Trophoblast cell (in vitro differentiated cells and primary cell): ENCODE data around the gene ASIC2.
A peak's percentile ranks its signal among the peaks of the same experiment; 100 is the strongest.

Source experiments
- DNase-seq, 2 donors: peaks; one replicate each; pipeline ENCODE4 v3.0.0-alpha.2; 2016
- H2AFZ ChIP-seq: 2 replicates; pipeline ENCODE4 v1.6.1; 2013; ENCODE audit warnings: low read length, moderate library complexity, mild to moderate bottlenecking; ENCODE audit not compliant: insufficient read depth, poor library complexity
- H2AK5ac ChIP-seq: 2 replicates; pipeline ENCODE4 v1.6.1; 2013; ENCODE audit warnings: mild to moderate bottlenecking, low read length
- H2BK120ac ChIP-seq: 2 replicates; pipeline ENCODE4 v1.6.1; 2013; ENCODE audit warnings: low read length, mild to moderate bottlenecking, moderate library complexity; ENCODE audit not compliant: insufficient read depth, poor library complexity
- H2BK12ac ChIP-seq: 2 replicates; pipeline ENCODE4 v1.6.1; 2013; ENCODE audit warnings: mild to moderate bottlenecking, low read length, moderate library complexity
- H2BK5ac ChIP-seq: 2 replicates; pipeline ENCODE4 v1.6.1; 2013; ENCODE audit warnings: low read length, low read depth, moderate library complexity, mild to moderate bottlenecking; ENCODE audit not compliant: poor library complexity
- H3K14ac ChIP-seq: 2 replicates; pipeline ENCODE4 v1.6.1; 2013; ENCODE audit warnings: mild to moderate bottlenecking, low read length
- H3K18ac ChIP-seq: 2 replicates; pipeline ENCODE4 v1.6.1; 2013; ENCODE audit warnings: mild to moderate bottlenecking, low read length
- H3K23ac ChIP-seq: 2 replicates; pipeline ENCODE4 v1.6.1; 2013; ENCODE audit warnings: low read length
- H3K27ac ChIP-seq: 2 replicates; pipeline ENCODE4 v1.5.1; 2013; ENCODE audit warnings: low read depth, mild to moderate bottlenecking, inconsistent platforms, low read length, moderate library complexity
- H3K27me3 ChIP-seq: 2 replicates; pipeline ENCODE4 v1.6.1; 2013; ENCODE audit warnings: inconsistent platforms, mild to moderate bottlenecking, low read length, moderate library complexity; ENCODE audit not compliant: insufficient read depth
- H3K36me3 ChIP-seq, 2 experiments: 1 replicate in 1 of 2; 2 replicates in 1 of 2; pipeline ENCODE4 v1.6.1; 2013; ENCODE audit warnings: low read length in 2 of 2, mild to moderate bottlenecking in 2 of 2, moderate library complexity in 1 of 2; ENCODE audit not compliant: insufficient read depth in 2 of 2, control insufficient read depth in 1 of 2
- H3K4ac ChIP-seq: 2 replicates; pipeline ENCODE4 v1.6.1; 2013; ENCODE audit warnings: low read depth, mild to moderate bottlenecking, low read length, moderate library complexity
- H3K4me1 ChIP-seq, 2 experiments: 1 replicate in 1 of 2; 2 replicates in 1 of 2; pipeline ENCODE4 v1.6.1; 2013; ENCODE audit warnings: low read length in 2 of 2, mild to moderate bottlenecking in 2 of 2, moderate library complexity in 1 of 2; ENCODE audit not compliant: insufficient read depth in 2 of 2, control insufficient read depth in 1 of 2
- H3K4me2 ChIP-seq: 2 replicates; pipeline ENCODE4 v1.6.1; 2013; ENCODE audit warnings: inconsistent platforms, mild to moderate bottlenecking, low read length, moderate library complexity
- H3K4me3 ChIP-seq: 2 replicates; pipeline ENCODE4 v1.5.1; 2013; ENCODE audit warnings: mild to moderate bottlenecking, low read depth, low read length, inconsistent platforms
- H3K79me1 ChIP-seq: one replicate; pipeline ENCODE4 v1.6.1; 2013; ENCODE audit warnings: low read length
- H3K79me2 ChIP-seq: 2 replicates; pipeline ENCODE4 v1.6.1; 2013; ENCODE audit warnings: low read length, mild to moderate bottlenecking; ENCODE audit not compliant: control insufficient read depth, insufficient read depth, poor library complexity
- H3K9ac ChIP-seq: 2 replicates; pipeline ENCODE4 v1.6.1; 2013; ENCODE audit warnings: mild to moderate bottlenecking, low read length
- H3K9me3 ChIP-seq: 2 replicates; pipeline ENCODE4 v1.6.1; 2013; ENCODE audit warnings: low read depth, mild to moderate bottlenecking, control low read depth, inconsistent platforms, low read length; ENCODE audit not compliant: insufficient read depth
- H4K12ac ChIP-seq: 2 replicates; pipeline ENCODE4 v1.6.1; 2013; ENCODE audit warnings: low read depth, mild to moderate bottlenecking, low read length, moderate library complexity
- H4K8ac ChIP-seq: 2 replicates; pipeline ENCODE4 v1.6.1; 2013; ENCODE audit warnings: low read depth, mild to moderate bottlenecking, low read length, moderate library complexity
- H4K91ac ChIP-seq: one replicate; pipeline ENCODE4 v1.6.1; 2013; ENCODE audit warnings: low read depth, mild to moderate bottlenecking, low read length, moderate library complexity
- WGBS: extraction: QIAGEN DNeasy Blood & Tissue Kit; methylation state at CpG from one replicate; pipeline ENCODE4 v1.1.7; 2013; ENCODE audit warnings: missing lambda C conversion rate; ENCODE audit not compliant: insufficient read length, insufficient coverage; ENCODE audit errors: extremely low coverage; 5-methylcytosine and 5-hydroxymethylcytosine counted together

The ASIC2 gene

GRCh38 chr17:33192951-33193911 lies 99.9 kb downstream of the ASIC2 start:
- Histone ChIP-seq H3K4me1 (no peaks in the 10 kb centered on the region), H3K9ac (no peak overlapping the region), H3K23ac (no peak overlapping the region), H3K18ac (no peak overlapping the region), H3K14ac (no peak overlapping the region), H3K79me1 (no peaks in the 10 kb centered on the region), H3K9me3 (no peaks in the 10 kb centered on the region), H3K27me3 (peaks cover 3% of the 10 kb centered on the region), H3K4ac (no peak overlapping the region), H2BK12ac (no peak overlapping the region), H4K8ac (no peak overlapping the region), H4K12ac (no peak overlapping the region), H2AK5ac (no peak overlapping the region), H3K36me3 (no peaks in the 10 kb centered on the region), H3K4me3 (no peak overlapping the region), H2BK5ac (no peak overlapping the region), H2BK120ac (no peak overlapping the region), H3K27ac (no peak overlapping the region), H4K91ac (no peak overlapping the region), H2AFZ (no peak overlapping the region), H3K79me2 (no peaks in the 10 kb centered on the region), H3K4me2 (no peak overlapping the region)
- no peak for DNase-seq
- no CpG with 5 or more reads among the region's 9 CpGs for WGBS

- Histone ChIP-seq H2AK5ac (no peak overlapping the region), H3K14ac (no peak overlapping the region), H2BK120ac (no peak overlapping the region), H2AFZ (no peak overlapping the region), H3K36me3 (no peaks in the 10 kb centered on the region), H4K91ac (no peak overlapping the region), H3K23ac (no peak overlapping the region), H4K12ac (no peak overlapping the region), H3K4me3 (no peak overlapping the region), H4K8ac (no peak overlapping the region), H3K18ac (no peak overlapping the region), H3K79me1 (no peaks in the 10 kb centered on the region), H3K9ac (no peak overlapping the region), H3K4me2 (no peak overlapping the region), H3K27ac (no peak overlapping the region), H3K4me1 (no peaks in the 10 kb centered on the region), H2BK5ac (no peak overlapping the region), H3K27me3 (no peaks in the 10 kb centered on the region), H3K79me2 (no peaks in the 10 kb centered on the region), H3K9me3 (no peaks in the 10 kb centered on the region), H3K4ac (no peak overlapping the region), H2BK12ac (no peak overlapping the region)
- no CpG with 5 or more reads among the region's 4 CpGs for WGBS
- no peak for DNase-seq
Observed at GRCh38 chr17:33183487-33184026, 109.5 kb downstream of the ASIC2 start.

- no peaks in the 10 kb centered on the region for H3K79me1 ChIP-seq
- DNase-seq = no peak
- H3K36me3 ChIP-seq = no peaks in the 10 kb centered on the region
- no peak overlapping the region for H3K18ac ChIP-seq
- H2AK5ac ChIP-seq = no peak overlapping the region
- H3K27me3 ChIP-seq = no peaks in the 10 kb centered on the region
- H3K79me2 ChIP-seq = no peaks in the 10 kb centered on the region
- H3K23ac ChIP-seq = no peak overlapping the region
- no peak overlapping the region for H2AFZ ChIP-seq
- no peak overlapping the region for H2BK12ac ChIP-seq
- no peak overlapping the region for H3K9ac ChIP-seq
- H2BK5ac ChIP-seq = no peak overlapping the region
- no peaks in the 10 kb centered on the region for H3K4me1 ChIP-seq
- H3K14ac ChIP-seq = no peak overlapping the region
- no peak overlapping the region for H4K12ac ChIP-seq
- H2BK120ac ChIP-seq = no peak overlapping the region
- no CpG with 5 or more reads among the region's 4 CpGs for WGBS
- H3K4me2 ChIP-seq = no peak overlapping the region
- no peak overlapping the region for H3K4me3 ChIP-seq
- H3K27ac ChIP-seq = no peak overlapping the region
- no peak overlapping the region for H4K8ac ChIP-seq
- no peaks in the 10 kb centered on the region for H3K9me3 ChIP-seq
- no peak overlapping the region for H3K4ac ChIP-seq
- H4K91ac ChIP-seq = no peak overlapping the region
Observed at GRCh38 chr17:33179151-33179550, 113.9 kb downstream of the ASIC2 start.

- Histone ChIP-seq H4K91ac (no peak overlapping the region), H3K79me1 (no peaks in the 10 kb centered on the region), H2BK5ac (no peak overlapping the region), H3K4ac (no peak overlapping the region), H3K14ac (no peak overlapping the region), H3K4me3 (no peak overlapping the region), H3K23ac (peak overlapping the region; percentile 9), H2BK120ac (no peak overlapping the region), H3K79me2 (no peaks in the 10 kb centered on the region), H3K36me3 (no peaks in the 10 kb centered on the region), H3K9me3 (no peaks in the 10 kb centered on the region), H3K4me1 (no peaks in the 10 kb centered on the region), H3K9ac (no peak overlapping the region), H2AFZ (no peak overlapping the region), H4K12ac (no peak overlapping the region), H3K27me3 (no peaks in the 10 kb centered on the region), H3K27ac (no peak overlapping the region), H2AK5ac (no peak overlapping the region), H3K18ac (no peak overlapping the region), H4K8ac (no peak overlapping the region), H2BK12ac (no peak overlapping the region), H3K4me2 (no peak overlapping the region)
- DNase-seq = no peak
- no CpG with 5 or more reads among the region's 3 CpGs for WGBS
Observed at GRCh38 chr17:33178681-33179080, 114.4 kb downstream of the ASIC2 start.
